B cell (primary cell): ENCODE measurements around the gene SLC13A2. TPM values are rescaled to one million over a fixed set of nuclear protein-coding genes. Genes with fewer than 3 reads are reported as not detected.

Experiments used
- ATAC-seq: fragments of 200-7000 bp; cut with Tn5 transposase; one replicate; pipeline ENCODE4 v1.10.0; 2021; ENCODE audit warnings: low read depth, mild to moderate bottlenecking, moderate number of reproducible peaks, moderate library complexity
- CTCF ChIA-PET: fragments of 350-600 bp; sonication (Branson Sonifier 250); formaldehyde crosslinking; loops from one replicate; lab custom pipeline; 2021; ENCODE audit warnings: antibody characterized with exemption, inconsistent platforms; lab: Charles Lee
- POLR2A ChIA-PET: fragments of 350-600 bp; sonication (Branson Sonifier 250); formaldehyde crosslinking; loops from one replicate; lab custom pipeline; 2021; ENCODE audit warnings: antibody characterized with exemption; lab: Charles Lee
- DNase-seq: peaks from one replicate; pipeline ENCODE4 v3.0.0; 2013
- H2AFZ ChIP-seq: 2 replicates; pipeline ENCODE4 v1.6.1; 2012; ENCODE audit warnings: mild to moderate bottlenecking, low read depth, low read length; ENCODE audit not compliant: insufficient read depth, poor library complexity, severe bottlenecking
- H3K27ac ChIP-seq, 2 donors: 1 replicate in 1 of 2; 2 replicates in 1 of 2; pipeline ENCODE4 v1.5.1; 2012 to 2013; ENCODE audit warnings: low read length in 2 of 2, mild to moderate bottlenecking in 2 of 2, moderate library complexity in 1 of 2
- H3K27me3 ChIP-seq, 4 experiments: fragments of 200-600 bp in 1 of 4; sonication (generic) in 1 of 4; replicated peaks in 1 of 4; 1 replicate in 2 of 4; 2 replicates in 2 of 4; pipeline versions ENCODE4 v1.6.1 to v1.7.0; 2013 to 2016; ENCODE audit warnings: low read length in 3 of 4, mild to moderate bottlenecking in 2 of 4, mixed read lengths in 1 of 4, moderate library complexity in 1 of 4; ENCODE audit not compliant: insufficient read depth in 4 of 4, control insufficient read depth in 3 of 4; ENCODE audit errors: control extremely low read depth in 1 of 4
- H3K36me3 ChIP-seq, 2 experiments: replicated peaks in 1 of 2; 1 replicate in 1 of 2; 2 replicates in 1 of 2; pipeline versions ENCODE4 v1.6.1 to v1.7.1; 2013; ENCODE audit warnings: low read length in 1 of 2; ENCODE audit not compliant: insufficient read depth in 2 of 2, control insufficient read depth in 1 of 2; ENCODE audit errors: control extremely low read depth in 1 of 2, extremely low read depth in 1 of 2
- H3K4me1 ChIP-seq, 2 donors: fragments of 200-600 bp in 1 of 2; sonication (generic) in 1 of 2; 1 replicate in 1 of 2; 2 replicates in 1 of 2; pipeline versions ENCODE4 v1.5.1 to v1.6.1; 2013 to 2017; ENCODE audit warnings: low read length in 2 of 2; ENCODE audit not compliant: control insufficient read depth in 2 of 2, insufficient read depth in 2 of 2
- H3K4me2 ChIP-seq: replicated peaks from 2 replicates; pipeline ENCODE3; 2012; ENCODE audit warnings: mild to moderate bottlenecking, low read depth, low read length; ENCODE audit not compliant: poor library complexity, severe bottlenecking
- H3K4me3 ChIP-seq, 5 experiments: fragments of 200-600 bp in 1 of 5; sonication (generic) in 1 of 5; 1 replicate in 3 of 5; 2 replicates in 2 of 5; pipeline versions ENCODE4 v1.5.1 to v1.7.0; 2011 to 2016; ENCODE audit warnings: low read length in 4 of 5, mild to moderate bottlenecking in 4 of 5, low read depth in 2 of 5, control low read depth in 1 of 5, moderate library complexity in 1 of 5; ENCODE audit not compliant: insufficient read depth in 1 of 5; ENCODE audit errors: control extremely low read depth in 1 of 5, extremely low read depth in 1 of 5
- H3K79me2 ChIP-seq: fragments of 200-600 bp; sonication (generic); one replicate; pipeline ENCODE4 v1.6.0; 2016; ENCODE audit warnings: low read length; ENCODE audit not compliant: control insufficient read depth, insufficient read depth
- H3K9ac ChIP-seq: fragments of 200-600 bp; sonication (generic); 2 replicates; pipeline ENCODE4 v1.6.1; 2017; ENCODE audit warnings: mild to moderate bottlenecking, low read length, moderate library complexity
- H3K9me3 ChIP-seq, 3 donors: one replicate each; pipeline versions ENCODE4 v1.6.1 to v1.7.1; 2013; ENCODE audit warnings: low read length in 2 of 3; ENCODE audit not compliant: control insufficient read depth in 2 of 3, insufficient read depth in 1 of 3; ENCODE audit errors: control extremely low read depth in 1 of 3
- H4K20me1 ChIP-seq: 2 replicates; pipeline ENCODE4 v1.6.0; 2012; ENCODE audit warnings: mild to moderate bottlenecking, low read length; ENCODE audit not compliant: insufficient read depth, control insufficient read depth, poor library complexity, severe bottlenecking
- H3K27ac Mint-ChIP-seq: one replicate; pipeline ENCODE4 v1.8.0; 2021; ENCODE audit warnings: mixed read lengths
- H3K27me3 Mint-ChIP-seq: one replicate; pipeline ENCODE4 v1.8.0; 2021; ENCODE audit warnings: mixed read lengths
- H3K4me1 Mint-ChIP-seq: one replicate; pipeline ENCODE4 v1.8.0; 2021; ENCODE audit warnings: mixed read lengths
- H3K4me3 Mint-ChIP-seq: one replicate; pipeline ENCODE4 v1.8.0; 2021; ENCODE audit warnings: mixed read lengths
- H3K9me3 Mint-ChIP-seq: one replicate; pipeline ENCODE4 v1.8.0; 2022; ENCODE audit warnings: mixed read lengths; ENCODE audit not compliant: insufficient read depth
- EZH2 ChIP-seq: IDR thresholded peaks from 2 replicates; pipeline ENCODE4 v1.6.1; 2012; ENCODE audit warnings: borderline replicate concordance, low read depth, mild to moderate bottlenecking, moderate library complexity, low read length; ENCODE audit not compliant: insufficient read depth, poor library complexity, severe bottlenecking
- WGBS: methylation state at CpG from one replicate; pipeline ENCODE4 v1.1.5; 2013; ENCODE audit warnings: missing lambda C conversion rate; ENCODE audit not compliant: insufficient coverage; 5-methylcytosine and 5-hydroxymethylcytosine counted together
- intact Hi-C: fragments of 100-400 bp; cut with micrococcal nuclease; formaldehyde crosslinking; loops from one replicate; pipeline ENCODE4 v1.10.0; 2022
- polyA plus RNA-seq: library from polyadenylated mRNA; depleted of rRNA; stranded (reverse); fragments of >200 nt; gene quantifications from 2 replicates; pipeline ENCODE4 v1.2.3, GENCODE V29; 2012
- total RNA-seq, 2 donors: library from RNA; stranded (reverse); fragments of 120-200 nt in 1 of 2; gene quantifications; 1 replicate in 1 of 2; 2 replicates in 1 of 2; pipeline versions ENCODE4 v1.2.3 to v1.2.4, GENCODE V29; 2013 to 2022
- TF ChIP-seq, protein P1 (sequence below): fragments of 200-600 bp; IDR thresholded peaks from one replicate; pipeline ENCODE4 v1.8.0; 2022; ENCODE audit warnings: antibody characterized with exemption, mild to moderate bottlenecking

The SLC13A2 gene
- total and polyA plus RNA-seq, 2 donors (not counting 1 experiment from before 2014, with no cell fraction given) = not detected

DNA sequence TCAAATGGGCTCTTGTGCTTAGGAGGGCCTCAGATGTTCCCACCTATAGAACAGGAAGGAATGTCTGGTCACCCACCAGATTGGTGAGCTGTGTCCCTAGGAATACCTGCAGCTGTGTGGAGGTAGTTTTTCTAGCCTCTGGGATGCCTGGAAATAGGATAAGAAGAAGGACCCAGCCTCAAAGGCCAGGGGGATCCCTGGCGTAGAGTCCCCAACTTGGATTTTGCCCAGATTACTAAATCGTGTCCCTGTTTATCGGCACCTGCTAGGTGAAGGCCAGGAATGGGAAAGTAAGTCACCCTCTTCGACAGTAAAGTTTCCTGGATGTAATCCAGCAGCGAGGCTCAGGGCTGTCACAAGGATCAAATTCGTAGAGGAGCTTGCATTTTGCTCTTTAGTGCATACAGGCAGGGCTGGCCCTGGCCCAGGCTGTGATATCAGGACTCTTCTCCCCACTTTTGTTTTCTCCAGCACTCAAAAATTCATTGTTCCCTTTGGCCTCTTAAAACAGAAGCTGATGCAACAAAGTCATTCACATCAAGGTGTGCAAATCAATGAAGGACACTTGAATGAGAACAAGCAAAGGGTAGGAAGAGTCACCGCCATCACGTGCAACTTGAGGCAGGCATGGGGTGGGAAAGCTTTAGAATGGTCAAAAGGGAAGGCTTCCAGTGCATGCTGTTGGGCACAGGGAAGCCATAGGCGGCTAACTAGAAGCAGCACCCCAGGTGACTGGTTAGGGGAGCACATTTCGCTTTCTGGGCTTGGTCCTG, 7.5 kb downstream of the SLC13A2 start:
- H3K27ac ChIP-seq = no peak overlapping the region
- H3K4me2 ChIP-seq = no peak overlapping the region
- DNase-seq (no peak), ATAC-seq (no peak)
- H2AFZ ChIP-seq = no peak overlapping the region
- H3K27me3 Mint-ChIP-seq = peaks cover 3% of the 10 kb centered on the region
- H4K20me1 ChIP-seq = no peaks in the 10 kb centered on the region
- TF ChIP-seq EZH2 = no peak
- TF ChIP-seq, protein P1, sequence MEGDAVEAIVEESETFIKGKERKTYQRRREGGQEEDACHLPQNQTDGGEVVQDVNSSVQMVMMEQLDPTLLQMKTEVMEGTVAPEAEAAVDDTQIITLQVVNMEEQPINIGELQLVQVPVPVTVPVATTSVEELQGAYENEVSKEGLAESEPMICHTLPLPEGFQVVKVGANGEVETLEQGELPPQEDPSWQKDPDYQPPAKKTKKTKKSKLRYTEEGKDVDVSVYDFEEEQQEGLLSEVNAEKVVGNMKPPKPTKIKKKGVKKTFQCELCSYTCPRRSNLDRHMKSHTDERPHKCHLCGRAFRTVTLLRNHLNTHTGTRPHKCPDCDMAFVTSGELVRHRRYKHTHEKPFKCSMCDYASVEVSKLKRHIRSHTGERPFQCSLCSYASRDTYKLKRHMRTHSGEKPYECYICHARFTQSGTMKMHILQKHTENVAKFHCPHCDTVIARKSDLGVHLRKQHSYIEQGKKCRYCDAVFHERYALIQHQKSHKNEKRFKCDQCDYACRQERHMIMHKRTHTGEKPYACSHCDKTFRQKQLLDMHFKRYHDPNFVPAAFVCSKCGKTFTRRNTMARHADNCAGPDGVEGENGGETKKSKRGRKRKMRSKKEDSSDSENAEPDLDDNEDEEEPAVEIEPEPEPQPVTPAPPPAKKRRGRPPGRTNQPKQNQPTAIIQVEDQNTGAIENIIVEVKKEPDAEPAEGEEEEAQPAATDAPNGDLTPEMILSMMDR = no peak
- H3K4me3 Mint-ChIP-seq = no peak overlapping the region
- no peak overlapping the region for H3K4me3 ChIP-seq
- intact Hi-C loops = no loop called here
- POLR2A ChIA-PET = no interaction called here
- H3K4me1 ChIP-seq = no peaks in the 10 kb centered on the region
- H3K27ac Mint-ChIP-seq = no peak overlapping the region
- CTCF ChIA-PET = interaction anchor here (0.9 kb wide), 1 partner anchor 636 kb away, joined by 3 read pairs; no protein-coding TSS in a partner anchor
- 90% methylated on average over 10 of the region's 10 CpGs for WGBS
- no peaks in the 10 kb centered on the region for H3K27me3 ChIP-seq
- no peaks in the 10 kb centered on the region for H3K9me3 Mint-ChIP-seq
- H3K9ac ChIP-seq = no peak overlapping the region
- no peaks in the 10 kb centered on the region for H3K9me3 ChIP-seq
- H3K4me1 Mint-ChIP-seq = no peaks in the 10 kb centered on the region
- no peaks in the 10 kb centered on the region for H3K36me3 ChIP-seq
- no peaks in the 10 kb centered on the region for H3K79me2 ChIP-seq

DNA sequence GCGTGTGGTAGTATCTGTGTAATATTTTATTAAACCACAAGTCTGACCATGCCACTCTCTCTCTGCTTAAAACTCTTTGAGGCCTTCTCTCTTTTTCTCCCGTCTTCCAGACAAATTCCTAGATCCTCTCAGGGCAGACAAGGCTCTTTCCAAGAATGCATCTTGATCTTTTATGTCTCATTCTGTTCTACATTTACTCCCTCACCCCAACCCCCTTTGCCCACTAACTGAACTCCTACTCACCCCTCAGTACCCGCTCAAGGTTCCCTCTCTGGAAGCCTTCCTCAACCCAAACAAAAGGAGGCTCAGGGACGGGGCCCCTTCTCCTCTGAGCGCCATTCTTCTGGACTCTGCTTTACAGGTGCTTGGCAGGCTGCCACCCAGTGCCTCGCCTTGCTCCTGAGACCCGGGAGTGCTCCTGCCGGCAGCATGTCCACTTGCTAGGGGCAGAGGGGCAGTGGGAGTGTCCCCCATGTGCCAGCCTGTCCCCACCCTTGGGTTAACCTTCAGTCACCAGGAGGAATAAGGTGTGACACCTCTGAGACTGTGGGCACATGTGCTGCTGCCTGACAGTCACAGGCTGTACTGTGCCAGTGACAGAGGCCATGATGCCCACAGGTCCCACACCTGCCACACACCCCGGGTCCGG, 9.2 kb downstream of the SLC13A2 start:
- Histone ChIP-seq H3K4me2 (no peak overlapping the region), H3K4me1 (no peaks in the 10 kb centered on the region), H3K27me3 (no peaks in the 10 kb centered on the region), H3K36me3 (no peaks in the 10 kb centered on the region), H2AFZ (no peak overlapping the region), H3K4me3 (no peak overlapping the region), H3K27ac (no peak overlapping the region), H3K9ac (no peak overlapping the region), H3K79me2 (no peaks in the 10 kb centered on the region), H3K9me3 (no peaks in the 10 kb centered on the region), H4K20me1 (no peaks in the 10 kb centered on the region)
- DNase-seq (no peak), ATAC-seq (no peak)
- Mint-ChIP-seq H3K4me1 (no peaks in the 10 kb centered on the region), H3K4me3 (no peak overlapping the region), H3K9me3 (no peaks in the 10 kb centered on the region), H3K27me3 (peaks cover 7% of the 10 kb centered on the region), H3K27ac (no peak overlapping the region)
- TF ChIP-seq EZH2 = no peak
- TF ChIP-seq, protein P1 = no peak
- CTCF ChIA-PET = no interaction called here
- 92% methylated on average over 9 of the region's 10 CpGs for WGBS
- intact Hi-C loops = no loop called here
- POLR2A ChIA-PET = no interaction called here
